ENCODE data around the gene CYB5R3.
A peak's percentile ranks its signal among the peaks of the same experiment; 100 is the strongest.
"Not testable (repeated sequence)": the region's sequence is repeated elsewhere in the genome, so short reads cannot be mapped to it uniquely, and the experiment has no call there.

CYB5R3 gene

GRCh38 chr22:42581194-42581761 is 67.9 kb downstream of the CYB5R3 start:
- not testable (repeated sequence) for H3K27me3 ChIP-seq (ENCODE audit: control insufficient read depth, insufficient read depth, low read length); H3K4me1 ChIP-seq (ENCODE audit: control insufficient read depth, insufficient read depth, low read length); H3K9me3 ChIP-seq (ENCODE audit: control insufficient read depth, insufficient read depth, low read length); H3K27ac ChIP-seq (ENCODE audit: low read length); DNase-seq (ENCODE audit: low read depth, low spot score)
- no CpG with 5 or more reads among the region's 22 CpGs for WGBS (ENCODE audit: insufficient coverage, insufficient read length)
- Histone ChIP-seq H3K4me3 (ENCODE audit: low read length) (peak overlapping the region; percentile 92), H3K36me3 (ENCODE audit: control insufficient read depth, insufficient read depth, low read length) (peaks cover 26% of the 10 kb centered on the region)

DNA sequence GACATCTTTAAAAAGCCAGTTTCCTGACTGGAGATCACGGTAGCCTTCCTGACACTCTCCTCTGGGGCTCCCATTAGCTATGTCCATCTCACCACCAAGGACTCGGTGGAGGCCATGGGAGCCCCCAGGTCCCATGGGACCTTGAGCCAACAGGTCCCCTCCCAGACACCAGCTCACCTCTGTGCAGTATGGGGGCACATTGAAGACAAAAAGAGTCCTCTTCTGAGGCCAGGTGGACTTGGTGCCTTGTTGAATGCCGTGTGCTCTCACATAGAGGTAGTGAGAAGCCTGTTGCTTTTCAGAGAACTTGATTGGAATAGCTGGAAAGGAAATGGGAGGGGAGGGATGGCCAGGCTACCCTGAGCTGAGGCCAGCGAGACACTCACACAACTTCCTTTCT is 69.2 kb downstream of the CYB5R3 start:
- not testable (repeated sequence) for H3K9me3 ChIP-seq (ENCODE audit: control insufficient read depth, insufficient read depth, low read length); H3K27me3 ChIP-seq (ENCODE audit: control insufficient read depth, insufficient read depth, low read length); DNase-seq (ENCODE audit: low read depth, low spot score); H3K4me3 ChIP-seq (ENCODE audit: low read length); H3K27ac ChIP-seq (ENCODE audit: low read length); H3K4me1 ChIP-seq (ENCODE audit: control insufficient read depth, insufficient read depth, low read length)
- WGBS (ENCODE audit: insufficient coverage, insufficient read length): no CpG with 5 or more reads among the region's 4 CpGs
- H3K36me3 ChIP-seq (ENCODE audit: control insufficient read depth, insufficient read depth, low read length): peaks cover 23% of the 10 kb centered on the region

DNA sequence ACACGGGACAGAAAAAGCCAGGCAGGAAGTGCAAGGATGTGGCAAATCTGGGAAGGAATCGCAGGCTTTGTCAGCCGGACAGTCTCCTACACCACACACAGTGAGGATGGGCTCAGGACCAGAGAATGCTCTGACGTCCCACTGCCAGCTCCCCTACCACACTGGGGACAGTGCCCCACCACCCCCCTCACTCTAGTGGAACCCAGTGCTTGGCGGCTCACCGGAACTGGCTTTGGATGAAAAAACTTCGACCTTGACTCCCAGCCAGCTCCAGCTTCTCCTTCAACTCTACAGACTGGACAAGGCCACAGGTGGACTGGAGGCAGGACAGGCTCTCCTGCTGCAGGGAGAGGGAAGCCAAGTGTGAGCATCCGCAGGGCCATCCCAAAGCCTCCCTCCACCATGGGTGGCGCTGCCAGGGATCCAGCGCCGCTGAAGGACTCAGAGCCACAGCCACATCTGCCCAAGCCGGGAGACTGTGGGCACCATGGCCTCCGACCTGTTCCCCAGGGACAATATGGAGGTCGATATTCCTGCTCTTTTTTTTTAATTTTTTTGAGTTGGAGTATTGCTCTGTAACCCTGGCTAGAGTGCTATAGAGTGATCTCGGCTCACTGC is 71.5 kb downstream of the CYB5R3 start:
- Histone ChIP-seq H3K9me3 (ENCODE audit: control insufficient read depth, insufficient read depth, low read length) (no peaks in the 10 kb centered on the region), H3K4me1 (ENCODE audit: control insufficient read depth, insufficient read depth, low read length) (no peaks in the 10 kb centered on the region), H3K27ac (ENCODE audit: low read length) (no peak overlapping the region), H3K36me3 (ENCODE audit: control insufficient read depth, insufficient read depth, low read length) (peaks cover 19% of the 10 kb centered on the region), H3K4me3 (ENCODE audit: low read length) (no peak overlapping the region), H3K27me3 (ENCODE audit: control insufficient read depth, insufficient read depth, low read length) (no peaks in the 10 kb centered on the region)
- DNase-seq (ENCODE audit: low read depth, low spot score): no peak
- WGBS (ENCODE audit: insufficient coverage, insufficient read length): no CpG with 5 or more reads among the region's 15 CpGs

GRCh38 chr22:42577141-42577540 is 72.1 kb downstream of the CYB5R3 start:
- not testable (repeated sequence) for H3K4me1 ChIP-seq (ENCODE audit: control insufficient read depth, insufficient read depth, low read length); H3K27me3 ChIP-seq (ENCODE audit: control insufficient read depth, insufficient read depth, low read length); DNase-seq (ENCODE audit: low read depth, low spot score); H3K27ac ChIP-seq (ENCODE audit: low read length); H3K9me3 ChIP-seq (ENCODE audit: control insufficient read depth, insufficient read depth, low read length); H3K4me3 ChIP-seq (ENCODE audit: low read length)
- H3K36me3 ChIP-seq (ENCODE audit: control insufficient read depth, insufficient read depth, low read length): peaks cover 19% of the 10 kb centered on the region
- WGBS (ENCODE audit: insufficient coverage, insufficient read length): no CpG with 5 or more reads among the region's 9 CpGs

DNA sequence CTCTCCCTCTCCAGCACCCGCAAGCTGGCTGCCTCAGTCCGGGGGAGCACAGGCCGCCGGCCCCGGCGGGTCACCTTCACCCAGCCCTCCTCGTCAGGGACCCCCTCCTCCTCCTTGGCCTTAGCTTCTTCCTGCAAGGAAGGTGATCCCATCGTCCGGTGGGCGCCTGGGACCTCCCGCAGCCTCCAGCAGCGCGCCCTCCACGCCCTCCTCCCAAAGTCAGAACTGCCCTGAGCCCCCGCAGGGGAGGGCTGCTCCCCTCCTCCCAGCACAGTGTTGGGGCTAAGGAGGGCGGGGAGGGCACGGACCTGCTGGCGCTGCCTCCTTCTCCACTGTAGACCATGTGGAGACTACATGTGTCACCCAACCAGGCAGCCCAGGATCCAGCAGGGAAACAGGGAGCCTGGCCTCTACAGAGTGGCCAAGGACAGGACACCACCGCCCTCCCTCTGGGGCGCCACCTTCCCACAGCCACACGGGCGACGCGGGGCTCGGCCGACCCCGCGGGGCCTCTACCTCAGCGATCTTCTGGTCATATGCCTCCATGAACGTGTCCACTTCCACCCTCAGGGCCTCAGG is 73.1 kb downstream of the CYB5R3 start:
- not testable (repeated sequence) for H3K4me3 ChIP-seq (ENCODE audit: low read length); DNase-seq (ENCODE audit: low read depth, low spot score); H3K9me3 ChIP-seq (ENCODE audit: control insufficient read depth, insufficient read depth, low read length); H3K4me1 ChIP-seq (ENCODE audit: control insufficient read depth, insufficient read depth, low read length); H3K27me3 ChIP-seq (ENCODE audit: control insufficient read depth, insufficient read depth, low read length); H3K27ac ChIP-seq (ENCODE audit: low read length)
- no CpG with 5 or more reads among the region's 30 CpGs for WGBS (ENCODE audit: insufficient coverage, insufficient read length)
- peaks cover 23% of the 10 kb centered on the region for H3K36me3 ChIP-seq (ENCODE audit: control insufficient read depth, insufficient read depth, low read length)

DNA sequence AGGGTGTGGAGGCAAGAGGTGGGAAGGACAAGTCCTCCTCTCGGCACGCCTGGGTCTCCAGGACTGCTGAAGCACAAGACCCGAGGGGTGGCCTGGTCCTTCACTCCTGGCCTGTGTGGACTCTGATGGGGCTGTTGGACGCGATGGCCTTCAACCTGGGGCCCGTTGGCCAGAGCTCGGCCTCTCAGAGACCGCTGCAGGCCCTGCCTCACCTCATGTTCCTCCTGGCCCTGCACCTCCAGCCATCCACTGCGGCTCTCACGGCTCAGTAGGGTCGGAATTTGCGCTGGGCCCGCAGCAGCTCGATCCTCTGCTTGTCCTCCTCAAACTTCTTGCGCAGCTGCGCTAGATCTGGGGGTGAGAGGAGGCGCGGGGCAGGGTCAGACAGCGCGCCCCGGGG is 74.7 kb downstream of the CYB5R3 start:
- DNase-seq (ENCODE audit: low read depth, low spot score); H3K27ac ChIP-seq (ENCODE audit: low read length); H3K27me3 ChIP-seq (ENCODE audit: control insufficient read depth, insufficient read depth, low read length); H3K4me1 ChIP-seq (ENCODE audit: control insufficient read depth, insufficient read depth, low read length); H3K4me3 ChIP-seq (ENCODE audit: low read length); H3K9me3 ChIP-seq (ENCODE audit: control insufficient read depth, insufficient read depth, low read length): not testable (repeated sequence)
- peaks cover 23% of the 10 kb centered on the region for H3K36me3 ChIP-seq (ENCODE audit: control insufficient read depth, insufficient read depth, low read length)
- no CpG with 5 or more reads among the region's 21 CpGs for WGBS (ENCODE audit: insufficient coverage, insufficient read length)

GRCh38 chr22:42574046-42574445 is 75.1 kb downstream of the CYB5R3 start:
- H3K4me3 ChIP-seq (ENCODE audit: low read length); H3K27ac ChIP-seq (ENCODE audit: low read length); H3K4me1 ChIP-seq (ENCODE audit: control insufficient read depth, insufficient read depth, low read length); H3K9me3 ChIP-seq (ENCODE audit: control insufficient read depth, insufficient read depth, low read length); DNase-seq (ENCODE audit: low read depth, low spot score); H3K27me3 ChIP-seq (ENCODE audit: control insufficient read depth, insufficient read depth, low read length): not testable (repeated sequence)
- WGBS (ENCODE audit: insufficient coverage, insufficient read length): no CpG with 5 or more reads among the region's 1 CpG
- peaks cover 23% of the 10 kb centered on the region for H3K36me3 ChIP-seq (ENCODE audit: control insufficient read depth, insufficient read depth, low read length)

GRCh38 chr22:42571068-42571467 is 78.1 kb downstream of the CYB5R3 start:
- H3K36me3 ChIP-seq (ENCODE audit: control insufficient read depth, insufficient read depth, low read length): peaks cover 13% of the 10 kb centered on the region
- not testable (repeated sequence) for H3K27ac ChIP-seq (ENCODE audit: low read length); H3K9me3 ChIP-seq (ENCODE audit: control insufficient read depth, insufficient read depth, low read length); H3K4me3 ChIP-seq (ENCODE audit: low read length); DNase-seq (ENCODE audit: low read depth, low spot score); H3K4me1 ChIP-seq (ENCODE audit: control insufficient read depth, insufficient read depth, low read length); H3K27me3 ChIP-seq (ENCODE audit: control insufficient read depth, insufficient read depth, low read length)
- no CpG with 5 or more reads among the region's 12 CpGs for WGBS (ENCODE audit: insufficient coverage, insufficient read length)

DNA sequence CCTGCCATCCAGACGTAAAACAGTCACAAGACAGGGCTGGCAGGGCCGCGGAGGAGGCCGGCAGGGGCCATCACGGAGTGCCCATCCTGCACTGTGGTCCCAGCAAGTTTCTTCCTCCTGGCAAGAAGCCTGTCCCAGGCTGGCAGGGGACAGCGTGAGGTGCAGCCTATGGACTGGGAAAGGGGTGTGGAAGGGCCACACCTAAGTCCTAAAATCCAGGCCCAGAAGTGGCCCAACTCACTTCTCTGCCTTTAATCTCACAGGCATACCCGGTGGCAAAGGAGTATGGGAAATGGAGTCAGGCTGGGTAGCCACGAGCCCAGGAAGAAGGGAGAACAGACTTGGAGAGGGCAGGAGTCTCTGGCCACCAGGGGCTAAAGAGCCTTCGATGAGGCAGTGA is 78.6 kb downstream of the CYB5R3 start:
- not testable (repeated sequence) for H3K4me3 ChIP-seq (ENCODE audit: low read length); H3K27ac ChIP-seq (ENCODE audit: low read length); H3K4me1 ChIP-seq (ENCODE audit: control insufficient read depth, insufficient read depth, low read length); H3K36me3 ChIP-seq (ENCODE audit: control insufficient read depth, insufficient read depth, low read length); H3K9me3 ChIP-seq (ENCODE audit: control insufficient read depth, insufficient read depth, low read length); DNase-seq (ENCODE audit: low read depth, low spot score); H3K27me3 ChIP-seq (ENCODE audit: control insufficient read depth, insufficient read depth, low read length)
- no CpG with 5 or more reads among the region's 9 CpGs for WGBS (ENCODE audit: insufficient coverage, insufficient read length)

- WGBS (ENCODE audit: insufficient coverage, insufficient read length): no CpG with 5 or more reads among the region's 6 CpGs
- not testable (repeated sequence) for H3K27me3 ChIP-seq (ENCODE audit: control insufficient read depth, insufficient read depth, low read length); DNase-seq (ENCODE audit: low read depth, low spot score); H3K4me3 ChIP-seq (ENCODE audit: low read length); H3K36me3 ChIP-seq (ENCODE audit: control insufficient read depth, insufficient read depth, low read length); H3K27ac ChIP-seq (ENCODE audit: low read length); H3K9me3 ChIP-seq (ENCODE audit: control insufficient read depth, insufficient read depth, low read length); H3K4me1 ChIP-seq (ENCODE audit: control insufficient read depth, insufficient read depth, low read length)
These were observed 81.2 kb downstream of the CYB5R3 start for GRCh38 chr22:42567950-42568349.

All from iPS DF 6.9 (cell line).